RPMI7951 (cell line): ENCODE data around the gene CDH13. TPM values are rescaled to one million over a fixed set of nuclear protein-coding genes. Genes with fewer than 3 reads are reported as not detected.
A peak's percentile ranks its signal among the peaks of the same experiment; 100 is the strongest.

Source experiments
- DNase-seq: peaks from one replicate; pipeline ENCODE4 v3.0.0-alpha.2; 2012; ENCODE audit warnings: low read depth
- total RNA-seq: library from RNA; depleted of rRNA; stranded (reverse); fragments of >200 nt; shearing (Covaris generic); gene quantifications from 2 replicates; pipeline ENCODE4 v1.2.3, GENCODE V29; 2014

The CDH13 gene
- total RNA-seq, 1 experiment from 2014 or later: 65.6 TPM

DNA sequence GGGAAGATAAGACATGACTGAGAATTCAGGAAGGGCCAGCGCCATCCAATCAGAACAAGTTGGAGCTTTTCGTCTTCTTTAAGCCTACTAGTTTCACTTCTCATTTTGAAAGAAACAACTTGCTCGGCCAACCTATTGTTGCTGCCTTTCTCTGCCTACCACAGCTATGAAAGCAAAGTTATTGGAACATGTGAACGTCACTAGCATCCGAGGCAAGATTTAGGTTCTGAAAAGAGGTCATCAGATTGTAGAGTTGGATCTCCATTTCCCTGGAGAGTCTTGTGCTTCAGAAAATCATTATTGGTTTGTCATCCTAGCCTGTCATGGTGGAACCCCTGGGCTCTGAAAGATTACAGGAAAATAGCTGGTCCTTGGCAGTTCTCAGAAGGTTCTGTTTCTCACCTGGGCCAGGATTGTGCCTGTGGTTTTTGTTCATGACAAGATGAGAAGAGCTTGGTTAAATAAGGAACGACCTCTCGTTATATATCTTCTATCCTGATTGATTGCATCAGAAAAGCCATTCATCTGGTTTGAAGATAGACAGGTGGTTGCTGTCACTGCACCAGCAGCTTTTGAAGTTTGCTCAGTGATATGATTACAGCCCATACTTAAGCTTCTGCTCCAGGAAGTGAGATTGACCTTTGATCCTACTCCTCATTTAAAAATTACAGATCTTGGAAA lies 25.3 kb downstream of the CDH13 start:
- DNase-seq: peak; percentile 76

DNA sequence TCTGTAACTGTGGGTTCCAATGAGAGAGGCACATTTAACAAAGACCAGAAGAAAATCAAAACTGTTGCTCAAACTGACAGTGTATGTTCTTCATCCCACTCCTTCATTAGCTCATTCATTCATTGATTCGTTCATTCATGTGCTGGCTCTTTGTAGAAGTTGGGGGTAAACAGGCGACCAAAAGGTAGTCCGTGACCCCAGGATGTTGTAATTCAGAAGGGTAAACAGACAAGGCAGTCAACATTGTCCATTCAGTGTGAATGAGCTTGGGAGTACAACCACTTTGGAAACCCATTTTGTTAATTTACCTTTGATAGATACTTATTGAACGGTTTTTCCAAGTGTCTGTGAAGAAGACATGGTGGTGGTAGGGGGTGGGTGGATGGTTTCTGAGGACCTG lies 26.1 kb downstream of the CDH13 start:
- DNase-seq: no peak

GRCh38 chr16:82653550-82654511 lies 27.1 kb downstream of the CDH13 start:
- DNase-seq: peak; percentile 98

DNA sequence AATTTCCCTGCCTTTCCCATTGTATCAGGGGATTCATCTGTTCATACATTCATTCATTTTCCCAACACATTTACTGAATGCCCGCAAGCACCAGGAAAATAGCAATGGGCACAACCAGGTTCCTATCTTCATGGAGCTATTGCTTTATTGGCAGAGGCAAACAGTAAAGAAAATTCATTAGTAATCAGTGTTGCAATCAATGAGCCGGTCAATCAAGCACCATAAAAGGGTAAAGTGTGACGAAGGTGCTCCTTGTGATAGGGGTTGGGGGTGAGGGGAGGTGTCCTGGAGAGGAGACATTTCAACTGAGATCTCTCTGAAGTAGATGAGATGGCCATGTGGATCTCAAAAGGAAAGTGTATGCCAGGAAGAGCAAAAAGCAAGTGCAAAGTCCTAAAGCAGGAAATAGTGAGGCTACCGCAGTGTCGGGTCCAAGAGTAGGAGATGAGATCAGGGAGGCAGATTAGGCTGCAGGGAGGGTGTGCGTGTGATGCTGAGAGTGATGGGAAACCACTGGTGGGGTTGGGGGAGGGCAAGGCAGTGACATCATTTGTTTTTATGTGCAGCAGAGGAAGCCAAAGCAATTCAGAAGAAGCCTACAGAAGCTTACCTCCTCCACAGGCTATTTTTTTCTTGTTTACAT lies 28.4 kb downstream of the CDH13 start:
- DNase-seq: peak; percentile 97

GRCh38 chr16:82655720-82656490 lies 29.1 kb downstream of the CDH13 start:
- no peak for DNase-seq

DNA sequence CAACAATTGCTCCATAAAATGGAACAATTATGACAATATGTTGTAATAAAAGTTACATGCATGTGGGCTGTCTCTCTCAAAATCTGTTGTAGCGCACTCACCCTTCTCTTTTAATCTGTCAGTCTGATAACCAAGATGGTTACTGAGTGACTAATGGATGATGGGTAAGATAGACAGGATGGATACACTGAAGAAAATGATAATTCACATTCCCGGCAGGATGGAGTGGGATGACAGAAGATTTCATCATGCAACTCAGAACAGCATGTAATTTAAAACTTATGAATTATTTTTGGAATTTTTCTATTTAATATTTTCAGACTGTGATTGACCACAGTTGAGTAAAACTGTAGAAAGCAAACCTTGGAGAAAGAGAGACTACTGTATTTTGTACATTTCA lies 30.5 kb downstream of the CDH13 start:
- peak; percentile 45 for DNase-seq

DNA sequence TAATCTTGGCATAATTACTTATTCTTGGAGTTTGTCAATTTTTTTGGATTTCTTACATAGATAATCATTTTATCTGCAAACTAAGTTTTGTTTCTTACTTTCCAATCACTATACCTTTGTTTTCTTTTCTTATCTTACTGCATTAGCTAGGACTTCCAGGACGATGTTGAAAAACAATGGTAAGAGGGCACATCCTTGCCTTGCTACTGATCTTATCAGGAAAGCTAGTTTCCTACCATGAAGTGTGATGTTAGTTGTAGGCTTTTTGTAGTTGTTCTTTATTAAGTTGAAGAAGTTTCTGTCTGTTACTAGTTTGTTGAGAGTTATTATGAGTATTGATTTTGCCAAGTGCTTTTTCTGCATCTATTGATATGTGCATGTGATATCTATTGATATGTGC lies 31.0 kb downstream of the CDH13 start:
- DNase-seq: no peak

DNA sequence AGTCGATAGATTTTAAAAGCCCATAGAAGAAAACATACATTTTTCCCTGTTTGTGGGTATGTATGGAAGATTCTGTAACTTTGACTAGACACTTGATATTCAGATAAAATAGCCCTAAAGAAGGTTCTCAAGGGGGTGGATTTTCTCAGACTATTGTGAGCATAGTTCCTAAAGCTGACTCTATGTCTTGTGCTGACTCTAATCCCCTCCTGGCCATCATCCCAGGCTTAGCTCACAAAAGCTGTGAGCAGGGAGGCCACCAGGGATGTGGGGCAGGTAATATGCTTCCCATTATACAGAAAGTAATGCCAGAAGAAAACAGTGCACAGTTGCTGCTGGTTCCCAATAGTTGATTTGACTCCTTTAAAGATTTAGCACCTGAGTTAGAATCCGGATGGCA lies 32.0 kb downstream of the CDH13 start:
- DNase-seq: no peak

DNA sequence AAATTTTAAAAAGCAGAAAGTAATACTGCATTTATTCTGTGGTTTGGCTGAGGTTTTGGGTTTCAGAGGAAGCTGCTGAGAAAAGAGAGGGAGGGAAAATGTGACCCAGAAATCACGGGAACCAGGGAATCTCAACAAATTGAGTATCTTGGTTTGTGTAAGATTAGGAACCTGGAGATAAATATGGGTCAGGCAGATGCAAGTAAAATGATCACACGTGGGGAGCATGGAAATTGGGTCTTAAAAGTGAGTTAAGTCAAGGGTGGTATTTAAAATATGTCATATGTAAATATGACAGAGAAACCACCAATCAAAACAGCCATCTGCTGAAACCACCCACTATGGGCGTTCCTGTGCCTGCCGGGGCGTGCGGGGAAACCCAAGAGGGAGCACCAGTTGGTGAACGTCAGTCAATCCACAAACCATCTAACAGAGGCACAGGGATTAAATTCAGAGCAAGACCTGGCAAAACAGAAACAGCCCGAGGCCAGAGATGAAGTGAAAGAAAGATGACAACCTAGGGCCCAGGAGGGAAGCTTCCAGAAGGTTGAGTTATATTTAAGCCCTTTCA lies 33.4 kb downstream of the CDH13 start:
- DNase-seq: peak; percentile 94

DNA sequence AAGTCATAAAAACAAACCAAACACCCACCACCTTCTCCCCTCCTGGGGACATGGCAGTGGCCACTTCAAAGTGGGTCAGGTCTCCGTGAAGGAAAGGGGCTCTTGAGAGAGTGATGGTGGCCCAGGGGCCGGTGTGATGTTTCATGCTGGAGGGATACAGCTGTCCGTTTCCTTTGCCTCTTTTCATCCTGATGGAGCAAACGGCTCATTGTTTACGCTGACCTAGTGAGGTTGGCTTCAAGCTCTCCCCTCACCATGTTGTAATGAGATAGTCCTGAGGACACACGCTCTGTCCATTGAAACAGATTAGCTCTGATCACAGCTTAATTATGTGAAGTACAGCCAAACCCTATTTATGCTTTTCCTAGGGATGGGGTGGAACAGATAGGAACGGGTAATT lies 34.2 kb downstream of the CDH13 start:
- no peak for DNase-seq

DNA sequence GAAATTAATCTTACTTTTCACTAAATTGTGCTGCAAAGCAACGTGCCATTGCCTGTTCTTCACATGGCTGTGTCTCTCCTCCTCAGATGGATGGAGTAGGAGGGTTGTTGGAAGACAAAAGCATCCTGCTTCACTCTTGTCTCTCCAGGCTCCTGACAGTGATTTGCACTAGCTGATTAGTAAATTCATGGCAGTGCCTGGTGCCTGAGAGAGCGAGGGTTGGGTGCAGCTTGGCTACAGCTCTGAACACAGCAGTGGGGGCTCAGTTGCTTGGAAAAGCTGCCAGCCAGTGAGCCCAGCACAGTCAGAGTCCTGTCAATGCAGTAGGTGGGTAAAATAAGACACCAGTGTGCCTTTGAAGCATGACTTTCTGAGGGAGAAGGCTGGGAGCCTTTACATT lies 37.4 kb downstream of the CDH13 start:
- DNase-seq: no peak

- DNase-seq: no peak
These were observed 38.3 kb downstream of the CDH13 start for GRCh38 chr16:82665025-82665424.

DNA sequence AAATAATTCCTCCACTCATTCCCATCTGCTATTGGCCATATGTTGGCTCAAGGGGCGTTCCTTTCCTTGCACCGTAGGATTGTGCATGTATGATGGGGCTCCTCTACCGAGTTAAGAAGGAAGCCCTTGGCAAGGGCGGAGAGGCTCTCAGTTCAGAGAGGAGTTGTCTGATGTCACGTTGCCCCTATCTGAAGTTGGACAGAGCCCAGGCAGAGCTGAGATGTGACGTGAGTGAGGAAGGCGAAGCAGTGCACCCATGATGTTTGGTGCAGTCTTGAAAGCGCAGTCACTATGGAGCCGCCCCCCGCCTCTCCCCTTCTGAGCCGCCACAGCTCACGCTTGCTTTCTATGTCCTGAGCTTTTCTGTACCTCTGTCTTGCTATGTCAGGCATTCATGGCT lies 40.7 kb downstream of the CDH13 start:
- no peak for DNase-seq

GRCh38 chr16:82668094-82668493 lies 41.3 kb downstream of the CDH13 start:
- DNase-seq: no peak

DNA sequence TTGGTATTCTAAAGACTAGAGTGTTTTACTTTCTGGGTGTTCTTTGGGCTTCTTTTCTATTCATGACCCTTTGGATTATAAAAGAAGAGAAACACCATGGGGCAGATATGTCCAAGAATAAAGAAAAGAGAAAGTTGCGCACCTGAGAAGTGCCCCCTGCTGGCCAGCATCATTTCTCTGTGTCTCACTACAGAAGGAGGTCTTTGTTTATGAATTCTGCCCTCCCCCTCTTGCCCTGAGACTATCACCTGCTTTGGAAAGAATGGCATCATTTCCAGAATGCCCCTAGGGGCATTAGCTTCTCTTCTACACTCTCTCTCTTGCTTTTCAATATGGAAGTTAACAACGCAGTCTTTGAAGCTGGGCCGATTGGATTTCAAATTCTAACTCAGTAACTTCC lies 45.0 kb downstream of the CDH13 start:
- peak; percentile 83 for DNase-seq

GRCh38 chr16:82672676-82673075 lies 45.9 kb downstream of the CDH13 start:
- DNase-seq: peak; percentile 93

- DNase-seq: no peak
These were observed 48.5 kb downstream of the CDH13 start for GRCh38 chr16:82675300-82675699.

GRCh38 chr16:82681592-82681991 lies 54.8 kb downstream of the CDH13 start:
- DNase-seq: peak; percentile 42

- no peak for DNase-seq
These were observed 56.0 kb downstream of the CDH13 start for GRCh38 chr16:82682767-82683166.

GRCh38 chr16:82684256-82684655 lies 57.5 kb downstream of the CDH13 start:
- DNase-seq: peak; percentile 77

GRCh38 chr16:82685526-82685925 lies 58.8 kb downstream of the CDH13 start:
- DNase-seq: no peak
